Testis (tissue), 3 donors: ENCODE results near the gene FHOD3. TPM values are rescaled to one million over a fixed set of nuclear protein-coding genes. Genes with fewer than 3 reads are reported as not detected.

Experiments
- DNase-seq: peaks from one replicate; pipeline ENCODE4 v3.0.0-alpha.2; 2019
- H3K27ac ChIP-seq, 2 donors: fragments of 200-600 bp; sonication (generic); one replicate each; pipeline ENCODE4 v1.5.1; 2019
- H3K27me3 ChIP-seq: fragments of 200-600 bp; sonication (generic); one replicate; pipeline ENCODE4 v1.5.1; 2019
- H3K36me3 ChIP-seq: fragments of 200-600 bp; sonication (generic); one replicate; pipeline ENCODE4 v1.5.1; 2017; ENCODE audit warnings: low read depth; ENCODE audit errors: missing control alignments
- H3K4me1 ChIP-seq: fragments of 200-600 bp; sonication (generic); one replicate; pipeline ENCODE4 v1.5.1; 2019
- H3K4me3 ChIP-seq, 2 donors: fragments of 200-600 bp; sonication (generic); one replicate each; pipeline ENCODE4 v1.5.1; 2017 to 2019
- H3K9me3 ChIP-seq: fragments of 200-600 bp; sonication (generic); one replicate; pipeline ENCODE4 v1.5.1; 2017
- POLR2A ChIP-seq: fragments of 450-650 bp; IDR thresholded peaks from one replicate; pipeline ENCODE4 v1.6.1; 2017; ENCODE audit warnings: antibody characterized with exemption, mild to moderate bottlenecking, moderate library complexity
- WGBS, 2 donors: methylation state at CpG; one replicate each; pipeline ENCODE4 v1.1.5; 2018; 5-methylcytosine and 5-hydroxymethylcytosine counted together
- intact Hi-C: fragments of 100-400 bp; cut with DNase I; formaldehyde crosslinking; loops from one replicate; pipeline ENCODE4 v1.15.1; 2023; ENCODE audit warnings: low total_unique reads
- polyA plus RNA-seq: library from polyadenylated mRNA; stranded (reverse); fragments of 350-450 nt; fragmentation: Illumina TruSeq; extraction: RNeasy Lipid Tissue Mini Kit (QIAGEN cat#74804); gene quantifications from one replicate; pipeline ENCODE4 v1.2.3, GENCODE V29; 2014; ENCODE audit warnings: low read depth, low replicate concordance; ENCODE audit not compliant: insufficient read depth
- total RNA-seq, 2 donors: library from RNA; depleted of rRNA; stranded (reverse); fragments of >200 nt; gene quantifications; one replicate each; pipeline ENCODE4 v1.2.3, GENCODE V29; 2016
- TF ChIP-seq, protein P1 (sequence below), 3 experiments: fragments of 450-650 bp in 2 of 3; fragments of 200-600 bp in 1 of 3; sonication (generic) in 1 of 3; IDR thresholded peaks; one replicate each; pipeline ENCODE4 v1.5.1; 2016 to 2019; ENCODE audit warnings: antibody characterized with exemption in 3 of 3, mild to moderate bottlenecking in 2 of 3, moderate library complexity in 1 of 3

The FHOD3 gene
- total and polyA plus RNA-seq, 3 donors from 2014 or later: 6.5 to 46.8 (median 37.3) TPM

- DNase-seq: no peak
- intact Hi-C loops: no loop called here
- Histone ChIP-seq H3K27me3 (no peaks in the 10 kb centered on the region), H3K36me3 (no peaks in the 10 kb centered on the region), H3K9me3 (no peaks in the 10 kb centered on the region), H3K4me3 (no peak overlapping the region), H3K27ac (no peak overlapping the region), H3K4me1 (no peaks in the 10 kb centered on the region)
- TF ChIP-seq, protein P1, sequence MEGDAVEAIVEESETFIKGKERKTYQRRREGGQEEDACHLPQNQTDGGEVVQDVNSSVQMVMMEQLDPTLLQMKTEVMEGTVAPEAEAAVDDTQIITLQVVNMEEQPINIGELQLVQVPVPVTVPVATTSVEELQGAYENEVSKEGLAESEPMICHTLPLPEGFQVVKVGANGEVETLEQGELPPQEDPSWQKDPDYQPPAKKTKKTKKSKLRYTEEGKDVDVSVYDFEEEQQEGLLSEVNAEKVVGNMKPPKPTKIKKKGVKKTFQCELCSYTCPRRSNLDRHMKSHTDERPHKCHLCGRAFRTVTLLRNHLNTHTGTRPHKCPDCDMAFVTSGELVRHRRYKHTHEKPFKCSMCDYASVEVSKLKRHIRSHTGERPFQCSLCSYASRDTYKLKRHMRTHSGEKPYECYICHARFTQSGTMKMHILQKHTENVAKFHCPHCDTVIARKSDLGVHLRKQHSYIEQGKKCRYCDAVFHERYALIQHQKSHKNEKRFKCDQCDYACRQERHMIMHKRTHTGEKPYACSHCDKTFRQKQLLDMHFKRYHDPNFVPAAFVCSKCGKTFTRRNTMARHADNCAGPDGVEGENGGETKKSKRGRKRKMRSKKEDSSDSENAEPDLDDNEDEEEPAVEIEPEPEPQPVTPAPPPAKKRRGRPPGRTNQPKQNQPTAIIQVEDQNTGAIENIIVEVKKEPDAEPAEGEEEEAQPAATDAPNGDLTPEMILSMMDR (IDR thresholded peaks at IDR 0.05): no peak
- TF ChIP-seq POLR2A: no peak
- WGBS, 2 donors: 88 to 92% methylated on average over 4 of the region's 4 CpGs
These were observed 331.6 kb downstream of the FHOD3 start for GRCh38 chr18:36629138-36629530.

DNA sequence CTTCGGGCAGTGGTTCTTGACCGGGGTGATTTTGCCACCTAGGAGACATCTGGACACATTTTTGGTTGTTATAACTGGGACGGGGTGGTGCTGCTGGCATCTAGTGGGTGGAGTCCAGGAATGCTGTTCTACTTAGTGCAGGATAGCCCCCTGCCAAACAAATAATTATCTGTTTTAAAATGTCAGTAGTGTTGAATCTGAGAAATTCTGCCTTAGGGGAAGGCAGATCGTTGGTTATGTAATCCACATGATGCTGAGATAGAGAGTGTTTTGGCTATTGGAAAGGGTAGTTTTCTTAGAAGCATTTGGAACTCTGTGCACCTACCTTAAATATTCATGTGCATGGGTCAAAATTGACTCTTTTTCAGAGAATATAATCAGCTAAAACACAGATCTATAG, 332.3 kb downstream of the FHOD3 start:
- Histone ChIP-seq H3K4me1 (no peaks in the 10 kb centered on the region), H3K36me3 (no peaks in the 10 kb centered on the region), H3K9me3 (no peaks in the 10 kb centered on the region), H3K4me3 (no peak overlapping the region), H3K27ac (no peak overlapping the region), H3K27me3 (no peaks in the 10 kb centered on the region)
- no peak for TF ChIP-seq POLR2A
- no peak for DNase-seq
- intact Hi-C loops: no loop called here
- WGBS, 2 donors: 91% methylated on average over 4 of the region's 4 CpGs

DNA sequence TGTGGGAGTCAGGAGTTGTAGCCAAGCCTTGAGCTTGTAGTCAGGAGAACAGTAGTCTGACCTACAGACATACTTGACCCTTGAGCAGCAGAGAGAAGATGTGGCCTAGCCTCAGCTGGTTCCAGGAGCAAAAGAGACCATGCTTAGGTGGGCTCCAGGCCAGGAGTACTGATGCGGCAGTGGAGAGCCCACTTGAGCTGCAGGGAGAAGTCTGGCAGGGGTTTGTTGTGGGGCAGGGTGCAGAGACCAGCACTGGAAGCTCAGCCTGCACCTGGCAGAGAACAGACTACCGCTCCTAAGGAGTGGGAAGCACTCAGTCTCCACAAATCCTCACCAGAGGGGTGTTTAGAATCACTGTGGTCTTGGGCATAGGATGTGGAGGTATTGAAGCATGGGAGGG, 333.4 kb downstream of the FHOD3 start:
- intact Hi-C loops: no loop called here

DNA sequence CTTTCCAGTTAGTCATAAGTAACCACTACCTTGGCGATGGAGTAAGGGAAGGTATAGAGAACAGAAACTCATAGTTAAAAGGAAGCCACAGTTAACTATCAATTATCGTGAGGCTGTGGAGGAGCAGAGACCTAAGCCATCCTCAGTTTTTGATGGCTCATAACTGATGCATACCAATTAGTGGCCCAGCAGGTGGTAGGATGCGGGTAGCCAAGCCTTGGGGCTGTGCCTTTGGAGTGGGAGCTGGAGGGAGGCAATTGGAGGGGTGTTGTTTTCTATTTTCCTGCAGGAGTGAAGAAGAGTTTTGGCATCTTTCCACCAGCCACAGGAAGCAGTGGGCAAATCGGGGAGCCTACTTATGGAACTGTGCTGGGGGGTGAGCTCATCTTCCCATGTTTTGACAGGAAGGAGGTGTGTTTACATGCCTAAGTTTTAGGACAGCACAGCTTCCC, 336.5 kb downstream of the FHOD3 start:
- no peak for TF ChIP-seq POLR2A
- TF ChIP-seq, protein P1 (IDR thresholded peaks at IDR 0.05): no peak
- no peak overlapping the region for H3K4me3 ChIP-seq
- intact Hi-C loops: no loop called here
- WGBS, 2 donors: 76 to 89% methylated on average over 4 of the region's 4 CpGs
- no peaks in the 10 kb centered on the region for H3K4me1 ChIP-seq
- H3K27ac ChIP-seq: no peak overlapping the region
- H3K9me3 ChIP-seq: no peaks in the 10 kb centered on the region
- H3K27me3 ChIP-seq: no peaks in the 10 kb centered on the region
- DNase-seq: no peak
- H3K36me3 ChIP-seq: no peaks in the 10 kb centered on the region

More for the DNA sequence above, 333.4 kb downstream of the FHOD3 start:
- no peaks in the 10 kb centered on the region for H3K4me1 ChIP-seq
- no peak overlapping the region for H3K4me3 ChIP-seq
- WGBS, 2 donors: 80 to 94% methylated on average over 2 of the region's 2 CpGs
- no peak for DNase-seq
- no peaks in the 10 kb centered on the region for H3K27me3 ChIP-seq
- H3K27ac ChIP-seq: no peak overlapping the region
- H3K9me3 ChIP-seq: no peaks in the 10 kb centered on the region
- no peak for TF ChIP-seq POLR2A
- TF ChIP-seq, protein P1 (IDR thresholded peaks at IDR 0.05): no peak
- H3K36me3 ChIP-seq: no peaks in the 10 kb centered on the region

- intact Hi-C loops: no loop called here
These were observed 337.2 kb downstream of the FHOD3 start for GRCh38 chr18:36634573-36635216.

More at GRCh38 chr18:36634573-36635216, 337.2 kb downstream of the FHOD3 start:
- no peak for TF ChIP-seq POLR2A
- TF ChIP-seq, protein P1 (IDR thresholded peaks at IDR 0.05): no peak
- H3K4me3 ChIP-seq: no peak overlapping the region
- H3K27me3 ChIP-seq: no peaks in the 10 kb centered on the region
- H3K36me3 ChIP-seq: no peaks in the 10 kb centered on the region
- no peaks in the 10 kb centered on the region for H3K4me1 ChIP-seq
- H3K9me3 ChIP-seq: no peaks in the 10 kb centered on the region
- DNase-seq: no peak
- no peak overlapping the region for H3K27ac ChIP-seq
- WGBS, 2 donors: 82 to 93% methylated on average over 7 of the region's 7 CpGs
